OCI-LY7 (cell line): ENCODE measurements around the gene BMP4. TPM values are rescaled to one million over a fixed set of nuclear protein-coding genes. Genes with fewer than 3 reads are reported as not detected.

Experiments used
- BruUV-seq: library from RNA; stranded (reverse); fragments of 400-500 nt; replicated peaks from 2 replicates; lab custom pipeline; 2021; lab: Mats Ljungman, UMichigan
- CTCF ChIA-PET: fragments of 300-600 bp; sonication (Branson Sonifier 250); formaldehyde crosslinking; loops from one replicate; lab custom pipeline; 2022; ENCODE audit warnings: antibody characterized with exemption; ENCODE audit not compliant: unreplicated experiment; lab: Charles Lee
- POLR2A ChIA-PET: fragments of 300-600 bp; sonication (Branson Sonifier 250); formaldehyde crosslinking; loops from one replicate; lab custom pipeline; 2022; ENCODE audit warnings: antibody characterized with exemption; lab: Charles Lee
- DNase-seq: peaks from one replicate; pipeline ENCODE4 v3.0.0-alpha.2; 2015; ENCODE audit warnings: low spot score
- H2AFZ ChIP-seq: fragments of 200-600 bp; sonication (generic), shearing (Covaris generic); 2 replicates; pipeline ENCODE4 v1.6.1; 2014; ENCODE audit warnings: mild to moderate bottlenecking, antibody characterized with exemption, low read length, moderate library complexity
- H3K27ac ChIP-seq: fragments of 200-600 bp; sonication (generic); 2 replicates; pipeline ENCODE4 v1.5.1; 2014; ENCODE audit warnings: mixed run types, low read depth, mild to moderate bottlenecking, moderate library complexity, low read length, inconsistent platforms; ENCODE audit not compliant: poor library complexity, severe bottlenecking
- H3K36me3 ChIP-seq: fragments of 200-600 bp; sonication (generic); 2 replicates; pipeline ENCODE4 v1.6.1; 2014; ENCODE audit warnings: mild to moderate bottlenecking, antibody characterized with exemption, low read length, moderate library complexity, mixed read lengths; ENCODE audit not compliant: insufficient read depth
- H3K4me1 ChIP-seq: fragments of 200-600 bp; sonication (generic); 2 replicates; pipeline ENCODE4 v1.5.1; 2014; ENCODE audit warnings: mild to moderate bottlenecking, low read length; ENCODE audit not compliant: insufficient read depth, poor library complexity, severe bottlenecking
- H3K4me2 ChIP-seq: fragments of 200-600 bp; sonication (generic); 2 replicates; pipeline ENCODE4 v1.6.1; 2014; ENCODE audit warnings: mild to moderate bottlenecking, low read length
- H3K4me3 ChIP-seq: fragments of 200-600 bp; sonication (generic); 2 replicates; pipeline ENCODE4 v1.5.1; 2014; ENCODE audit warnings: mild to moderate bottlenecking, low read depth, low read length; ENCODE audit not compliant: poor library complexity, severe bottlenecking
- H3K79me2 ChIP-seq: fragments of 200-600 bp; sonication (generic); 2 replicates; pipeline ENCODE4 v1.6.1; 2016; ENCODE audit warnings: low read depth, mild to moderate bottlenecking, low read length, moderate library complexity, mixed read lengths; ENCODE audit not compliant: insufficient read depth
- H3K9me2 ChIP-seq: fragments of 200-600 bp; sonication (generic); 2 replicates; pipeline ENCODE4 v1.6.1; 2016; ENCODE audit warnings: mild to moderate bottlenecking, low read length, mixed read lengths; ENCODE audit not compliant: insufficient read depth
- H3K9me3 ChIP-seq: fragments of 200-600 bp; sonication (generic); 2 replicates; pipeline ENCODE4 v1.6.1; 2014; ENCODE audit warnings: mild to moderate bottlenecking, mixed run types, low read length, mixed read lengths
- H4K20me1 ChIP-seq: fragments of 200-600 bp; sonication (generic); 2 replicates; pipeline ENCODE4 v1.6.1; 2014; ENCODE audit warnings: mild to moderate bottlenecking, antibody characterized with exemption, low read length, moderate library complexity, mixed read lengths; ENCODE audit not compliant: insufficient read depth
- CTCF ChIP-seq: fragments of 200-600 bp; sonication (generic); conservative IDR thresholded peaks from 2 replicates; pipeline ENCODE4 v1.5.1; 2014; ENCODE audit warnings: mild to moderate bottlenecking, antibody characterized with exemption, low read length, moderate library complexity, mixed read lengths
- EZH2phosphoT487 ChIP-seq: fragments of 200-600 bp; sonication (generic); IDR thresholded peaks from 2 replicates; pipeline ENCODE4 v1.6.1; 2018; ENCODE audit warnings: low read depth, borderline replicate concordance, mild to moderate bottlenecking, mixed run types, antibody characterized with exemption, low read length, moderate library complexity, mixed read lengths
- intact Hi-C: fragments of 100-400 bp; cut with micrococcal nuclease; formaldehyde crosslinking; loops from one replicate; pipeline ENCODE4 v1.10.0; 2022; ENCODE audit not compliant: unreplicated experiment
- total RNA-seq, 2 experiments: library from RNA; depleted of rRNA in 1 of 2; stranded (reverse); fragments of >200 nt in 1 of 2; shearing (Covaris generic) in 1 of 2; gene quantifications; 2 replicates each; pipeline ENCODE4 v1.2.3, GENCODE V29; 2014 to 2022

BMP4 gene
- total RNA-seq, 2 experiments from 2014 or later: not detected

- intact Hi-C loops: no loop called here
- BruUV-seq: no TSS peak
- no peak for TF ChIP-seq CTCF
- TF ChIP-seq EZH2phosphoT487: no peak
- Histone ChIP-seq H3K9me2 (no peaks in the 10 kb centered on the region), H3K36me3 (no peaks in the 10 kb centered on the region), H3K9me3 (no peaks in the 10 kb centered on the region), H4K20me1 (no peaks in the 10 kb centered on the region), H3K4me1 (no peaks in the 10 kb centered on the region), H3K4me3 (no peak overlapping the region), H3K79me2 (no peaks in the 10 kb centered on the region), H2AFZ (no peak overlapping the region), H3K27ac (no peak overlapping the region), H3K4me2 (no peak overlapping the region)
- ChIA-PET CTCF (no interaction called here), POLR2A (interaction anchor here (0.6 to 0.8 kb wide), 2 partner anchors 13 to 52 kb away, joined by 3 to 6 read pairs; no protein-coding TSS in a partner anchor)
- DNase-seq: no peak
Observed at GRCh38 chr14:53963320-53964227, 6.9 kb upstream of the BMP4 start.

DNA sequence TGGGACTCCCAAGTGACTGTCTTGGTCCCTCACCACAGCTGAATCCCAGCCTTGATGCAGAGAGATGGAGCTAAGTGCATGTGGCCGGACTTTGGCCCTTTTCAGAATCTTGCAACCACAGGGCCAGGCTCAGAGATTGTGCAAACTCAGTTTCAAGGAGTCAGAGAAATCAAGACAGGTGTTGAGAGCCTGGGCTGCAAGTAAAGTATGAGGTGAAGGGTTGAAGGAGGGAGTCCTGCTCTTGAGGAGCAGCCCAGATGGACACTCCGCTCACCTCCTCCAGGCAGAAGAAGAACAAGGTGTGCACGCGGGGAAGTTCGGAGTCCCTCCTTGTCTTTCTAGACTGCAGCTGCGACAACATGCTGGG is 6.3 kb upstream of the BMP4 start:
- no peak overlapping the region for H2AFZ ChIP-seq
- H3K9me3 ChIP-seq: no peaks in the 10 kb centered on the region
- no peak overlapping the region for H3K4me3 ChIP-seq
- intact Hi-C loops: no loop called here
- H3K79me2 ChIP-seq: no peaks in the 10 kb centered on the region
- BruUV-seq: no TSS peak
- H3K4me2 ChIP-seq: no peak overlapping the region
- DNase-seq: no peak
- H3K36me3 ChIP-seq: no peaks in the 10 kb centered on the region
- POLR2A ChIA-PET: interaction anchor here (0.6 to 0.8 kb wide), 2 partner anchors 12 to 51 kb away, joined by 3 to 6 read pairs; no protein-coding TSS in a partner anchor
- H3K27ac ChIP-seq: no peak overlapping the region
- no peaks in the 10 kb centered on the region for H3K4me1 ChIP-seq
- H4K20me1 ChIP-seq: no peaks in the 10 kb centered on the region
- CTCF ChIA-PET: no interaction called here
- no peaks in the 10 kb centered on the region for H3K9me2 ChIP-seq
- TF ChIP-seq EZH2phosphoT487 (no peak), CTCF (no peak)

DNA sequence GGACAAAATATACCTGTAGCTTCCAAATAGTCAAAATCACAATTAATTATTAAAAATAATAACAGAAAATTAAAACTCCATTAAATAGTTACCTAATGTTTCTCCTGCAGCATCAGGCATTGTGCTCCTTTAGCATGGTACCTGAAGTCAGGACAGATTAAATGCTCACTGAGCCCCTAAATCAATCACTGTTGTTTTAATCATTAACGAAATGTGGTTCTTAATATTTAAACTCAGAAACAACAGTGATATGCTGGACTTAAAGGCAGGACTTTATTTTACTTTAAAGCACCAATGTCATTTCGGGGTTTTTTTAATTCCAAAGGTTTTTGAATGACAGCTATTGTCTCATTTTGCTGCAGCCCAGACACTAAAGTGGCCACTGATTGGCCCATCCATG is 2.0 kb upstream of the BMP4 start:
- Histone ChIP-seq H3K9me3 (no peaks in the 10 kb centered on the region), H3K4me3 (no peak overlapping the region), H2AFZ (no peak overlapping the region), H4K20me1 (no peaks in the 10 kb centered on the region), H3K9me2 (no peaks in the 10 kb centered on the region), H3K4me1 (no peaks in the 10 kb centered on the region), H3K79me2 (no peaks in the 10 kb centered on the region), H3K4me2 (no peak overlapping the region), H3K27ac (no peak overlapping the region), H3K36me3 (no peaks in the 10 kb centered on the region)
- ChIA-PET CTCF (no interaction called here), POLR2A (interaction anchor here (1.0 kb wide), 1 partner anchor 43 kb away, joined by 3 read pairs; no protein-coding TSS in a partner anchor)
- TF ChIP-seq CTCF (no peak), EZH2phosphoT487 (no peak)
- no TSS peak for BruUV-seq
- intact Hi-C loops: no loop called here
- no peak for DNase-seq
